Activated CD8-positive, alpha-beta T cell treated with anti-CD3 and anti-CD28 coated beads for 36 hours (primary cell): Measurements from ENCODE around the gene GNA12. TPM values are rescaled to one million over a fixed set of nuclear protein-coding genes. Genes with fewer than 3 reads are reported as not detected.
A peak's percentile ranks its signal among the peaks of the same experiment; 100 is the strongest.

Experiments
- ATAC-seq: fragments of 200-7000 bp; cut with Tn5 transposase; one replicate; pipeline ENCODE4 v1.10.0; 2021; ENCODE audit warnings: mild to moderate bottlenecking, moderate library complexity
- CTCF ChIA-PET: fragments of 350-600 bp; sonication (Branson Sonifier 250); formaldehyde crosslinking; loops from one replicate; lab custom pipeline; 2021; ENCODE audit warnings: antibody characterized with exemption; lab: Charles Lee
- POLR2A ChIA-PET: fragments of 350-600 bp; sonication (Branson Sonifier 250); formaldehyde crosslinking; loops from one replicate; lab custom pipeline; 2021; ENCODE audit warnings: antibody characterized with exemption; lab: Charles Lee
- DNase-seq: peaks from one replicate; pipeline ENCODE4 v3.0.0-alpha.2; 2020
- H3K27ac Mint-ChIP-seq: one replicate; pipeline ENCODE4 v1.8.0; 2021; ENCODE audit warnings: mild to moderate bottlenecking, mixed read lengths
- H3K27me3 Mint-ChIP-seq: one replicate; pipeline ENCODE4 v1.8.0; 2021; ENCODE audit warnings: mixed read lengths
- H3K36me3 Mint-ChIP-seq: one replicate; pipeline ENCODE4 v1.8.0; 2021; ENCODE audit warnings: low read depth, mixed read lengths
- H3K4me1 Mint-ChIP-seq: one replicate; pipeline ENCODE4 v1.8.0; 2021; ENCODE audit warnings: low read depth, mixed read lengths
- H3K4me3 Mint-ChIP-seq: one replicate; pipeline ENCODE4 v1.8.0; 2021; ENCODE audit warnings: mild to moderate bottlenecking, moderate library complexity, mixed read lengths
- H3K9me3 Mint-ChIP-seq: one replicate; pipeline ENCODE4 v1.8.0; 2021; ENCODE audit warnings: mixed read lengths
- CTCF ChIP-seq: fragments of 200-600 bp; IDR thresholded peaks from one replicate; pipeline ENCODE4 v1.8.0; 2022; ENCODE audit warnings: antibody characterized with exemption, mild to moderate bottlenecking
- intact Hi-C: fragments of 100-400 bp; cut with micrococcal nuclease; formaldehyde crosslinking; loops from one replicate; pipeline ENCODE4 v1.10.0; 2022
- total RNA-seq, 2 experiments: library from RNA; stranded (reverse); gene quantifications; one replicate each; pipeline ENCODE4 v1.2.3, GENCODE V29; 2021

Gene GNA12
- total RNA-seq = 10 to 100 TPM; 21.0 to 21.1 TPM

GRCh38 chr7:2844153-2845033, at the start of gene GNA12:
GNA12 (minus strand) TSS chr7:2844308; CDS start chr7:2844161, 147 bp downstream.
- no peaks in the 10 kb centered on the region for H3K27me3 Mint-ChIP-seq
- ATAC-seq (peak; percentile 98), DNase-seq (peak; percentile 100)
- H3K36me3 Mint-ChIP-seq = peaks cover 9% of the 10 kb centered on the region
- H3K4me1 Mint-ChIP-seq = peaks cover 20% of the 10 kb centered on the region
- H3K27ac Mint-ChIP-seq = peak within 1 kb of the TSS; percentile 66
- ChIA-PET CTCF (interaction anchor here (1.0 to 1.6 kb wide), 3 partner anchors 20 to 135 kb away, joined by 3 to 6 read pairs (median 3); no protein-coding TSS in a partner anchor), POLR2A (interaction anchor here (0.7 to 0.9 kb wide), 2 partner anchors 10 to 108 kb away, joined by 3 to 4 read pairs; no protein-coding TSS in a partner anchor)
- TF ChIP-seq CTCF = no peak
- no peaks in the 10 kb centered on the region for H3K9me3 Mint-ChIP-seq
- H3K4me3 Mint-ChIP-seq = peak within 1 kb of the TSS; percentile 75
- intact Hi-C loops = no loop called here

GRCh38 chr7:2893411-2893861, 49.3 kb upstream of the GNA12 start:
- intact Hi-C loops = loop anchor here (5.0 to 10.0 kb wide), 2 partner anchors 171 to 264 kb away; no protein-coding TSS in a partner anchor
- Mint-ChIP-seq H3K27me3 (no peaks in the 10 kb centered on the region), H3K9me3 (peaks cover 1% of the 10 kb centered on the region), H3K4me3 (peak overlapping the region; percentile 73), H3K27ac (peak overlapping the region; percentile 95), H3K36me3 (no peaks in the 10 kb centered on the region), H3K4me1 (peaks cover 20% of the 10 kb centered on the region)
- TF ChIP-seq CTCF = no peak
- CTCF ChIA-PET = interaction anchor here (0.6 to 2.7 kb wide), 9 partner anchors 26 to 308 kb away, joined by 3 to 24 read pairs (median 3); no protein-coding TSS in a partner anchor
- DNase-seq = peak; percentile 69
- ATAC-seq = peak; percentile 54
- POLR2A ChIA-PET = interaction anchor here (1.2 to 1.5 kb wide), 2 partner anchors 60 to 269 kb away, joined by 4 read pairs; no protein-coding TSS in a partner anchor

GRCh38 chr7:2892549-2892948, 48.4 kb upstream of the GNA12 start:
- Mint-ChIP-seq H3K9me3 (no peaks in the 10 kb centered on the region), H3K27ac (peak overlapping the region; percentile 83), H3K4me3 (peak overlapping the region; percentile 22), H3K36me3 (no peaks in the 10 kb centered on the region), H3K27me3 (no peaks in the 10 kb centered on the region), H3K4me1 (peaks cover 20% of the 10 kb centered on the region)
- ChIA-PET POLR2A (interaction anchor here (0.5 kb wide), 2 partner anchors 19 to 627 kb away, joined by 3 read pairs; no protein-coding TSS in a partner anchor), CTCF (interaction anchor here (0.6 to 2.7 kb wide), 2 partner anchors 27 to 226 kb away, joined by 3 to 24 read pairs; no protein-coding TSS in a partner anchor)
- ATAC-seq (no peak), DNase-seq (no peak)
- TF ChIP-seq CTCF = no peak
- intact Hi-C loops = loop anchor here (5.0 to 10.0 kb wide), 2 partner anchors 172 to 265 kb away; no protein-coding TSS in a partner anchor

GRCh38 chr7:2887816-2888215, 43.7 kb upstream of the GNA12 start:
- POLR2A ChIA-PET = interaction anchor here (1.2 kb wide), 1 partner anchor 16 kb away, joined by 3 read pairs; no protein-coding TSS in a partner anchor
- Mint-ChIP-seq H3K4me3 (no peak overlapping the region), H3K4me1 (peaks cover 8% of the 10 kb centered on the region)

More at GRCh38 chr7:2887816-2888215, 43.7 kb upstream of the GNA12 start:
- H3K36me3 Mint-ChIP-seq = no peaks in the 10 kb centered on the region
- ATAC-seq (no peak), DNase-seq (no peak)
- no peaks in the 10 kb centered on the region for H3K27me3 Mint-ChIP-seq
- intact Hi-C loops = no loop called here
- no peaks in the 10 kb centered on the region for H3K9me3 Mint-ChIP-seq
- H3K27ac Mint-ChIP-seq = no peak overlapping the region
- TF ChIP-seq CTCF = no peak
- CTCF ChIA-PET = interaction anchor here (0.8 to 5.4 kb wide), 16 partner anchors 8 to 512 kb away, joined by 3 to 20 read pairs (median 4); no protein-coding TSS in a partner anchor
